Trophoblast cell (in vitro differentiated cells and primary cell): ENCODE results near the gene DLG1.

ENCODE experiments used
- DNase-seq, 2 donors: peaks; one replicate each; pipeline ENCODE4 v3.0.0-alpha.2; 2016
- H2AFZ ChIP-seq: 2 replicates; pipeline ENCODE4 v1.6.1; 2013; ENCODE audit warnings: low read length, moderate library complexity, mild to moderate bottlenecking; ENCODE audit not compliant: insufficient read depth, poor library complexity
- H2AK5ac ChIP-seq: 2 replicates; pipeline ENCODE4 v1.6.1; 2013; ENCODE audit warnings: mild to moderate bottlenecking, low read length
- H2BK120ac ChIP-seq: 2 replicates; pipeline ENCODE4 v1.6.1; 2013; ENCODE audit warnings: low read length, mild to moderate bottlenecking, moderate library complexity; ENCODE audit not compliant: insufficient read depth, poor library complexity
- H2BK12ac ChIP-seq: 2 replicates; pipeline ENCODE4 v1.6.1; 2013; ENCODE audit warnings: mild to moderate bottlenecking, low read length, moderate library complexity
- H2BK5ac ChIP-seq: 2 replicates; pipeline ENCODE4 v1.6.1; 2013; ENCODE audit warnings: low read length, low read depth, moderate library complexity, mild to moderate bottlenecking; ENCODE audit not compliant: poor library complexity
- H3K14ac ChIP-seq: 2 replicates; pipeline ENCODE4 v1.6.1; 2013; ENCODE audit warnings: mild to moderate bottlenecking, low read length
- H3K18ac ChIP-seq: 2 replicates; pipeline ENCODE4 v1.6.1; 2013; ENCODE audit warnings: mild to moderate bottlenecking, low read length
- H3K23ac ChIP-seq: 2 replicates; pipeline ENCODE4 v1.6.1; 2013; ENCODE audit warnings: low read length
- H3K27ac ChIP-seq: 2 replicates; pipeline ENCODE4 v1.5.1; 2013; ENCODE audit warnings: low read depth, mild to moderate bottlenecking, inconsistent platforms, low read length, moderate library complexity
- H3K27me3 ChIP-seq: 2 replicates; pipeline ENCODE4 v1.6.1; 2013; ENCODE audit warnings: inconsistent platforms, mild to moderate bottlenecking, low read length, moderate library complexity; ENCODE audit not compliant: insufficient read depth
- H3K36me3 ChIP-seq, 2 experiments: 1 replicate in 1 of 2; 2 replicates in 1 of 2; pipeline ENCODE4 v1.6.1; 2013; ENCODE audit warnings: low read length in 2 of 2, mild to moderate bottlenecking in 2 of 2, moderate library complexity in 1 of 2; ENCODE audit not compliant: insufficient read depth in 2 of 2, control insufficient read depth in 1 of 2
- H3K4ac ChIP-seq: 2 replicates; pipeline ENCODE4 v1.6.1; 2013; ENCODE audit warnings: low read depth, mild to moderate bottlenecking, low read length, moderate library complexity
- H3K4me1 ChIP-seq, 2 experiments: 1 replicate in 1 of 2; 2 replicates in 1 of 2; pipeline ENCODE4 v1.6.1; 2013; ENCODE audit warnings: low read length in 2 of 2, mild to moderate bottlenecking in 2 of 2, moderate library complexity in 1 of 2; ENCODE audit not compliant: insufficient read depth in 2 of 2, control insufficient read depth in 1 of 2
- H3K4me2 ChIP-seq: 2 replicates; pipeline ENCODE4 v1.6.1; 2013; ENCODE audit warnings: inconsistent platforms, mild to moderate bottlenecking, low read length, moderate library complexity
- H3K4me3 ChIP-seq: 2 replicates; pipeline ENCODE4 v1.5.1; 2013; ENCODE audit warnings: mild to moderate bottlenecking, low read depth, low read length, inconsistent platforms
- H3K79me1 ChIP-seq: one replicate; pipeline ENCODE4 v1.6.1; 2013; ENCODE audit warnings: low read length
- H3K79me2 ChIP-seq: 2 replicates; pipeline ENCODE4 v1.6.1; 2013; ENCODE audit warnings: low read length, mild to moderate bottlenecking; ENCODE audit not compliant: control insufficient read depth, insufficient read depth, poor library complexity
- H3K9ac ChIP-seq: 2 replicates; pipeline ENCODE4 v1.6.1; 2013; ENCODE audit warnings: mild to moderate bottlenecking, low read length
- H3K9me3 ChIP-seq: 2 replicates; pipeline ENCODE4 v1.6.1; 2013; ENCODE audit warnings: low read depth, mild to moderate bottlenecking, control low read depth, inconsistent platforms, low read length; ENCODE audit not compliant: insufficient read depth
- H4K12ac ChIP-seq: 2 replicates; pipeline ENCODE4 v1.6.1; 2013; ENCODE audit warnings: low read depth, mild to moderate bottlenecking, low read length, moderate library complexity
- H4K8ac ChIP-seq: 2 replicates; pipeline ENCODE4 v1.6.1; 2013; ENCODE audit warnings: low read depth, mild to moderate bottlenecking, low read length, moderate library complexity
- H4K91ac ChIP-seq: one replicate; pipeline ENCODE4 v1.6.1; 2013; ENCODE audit warnings: low read depth, mild to moderate bottlenecking, low read length, moderate library complexity
- whole genome bisulfite sequencing: extraction: QIAGEN DNeasy Blood & Tissue Kit; methylation state at CpG from one replicate; pipeline ENCODE4 v1.1.7; 2013; ENCODE audit warnings: missing lambda C conversion rate; ENCODE audit not compliant: insufficient read length, insufficient coverage; ENCODE audit errors: extremely low coverage; 5-methylcytosine and 5-hydroxymethylcytosine counted together

DLG1 gene

GRCh38 chr3:197167549-197167948 is 130.9 kb downstream of the DLG1 start:
- Histone ChIP-seq H3K4me2 (no peak overlapping the region), H3K79me1 (no peaks in the 10 kb centered on the region), H3K14ac (no peak overlapping the region), H2BK12ac (no peak overlapping the region), H3K18ac (no peak overlapping the region), H3K79me2 (no peaks in the 10 kb centered on the region), H4K12ac (no peak overlapping the region), H3K27ac (no peak overlapping the region), H3K23ac (no peak overlapping the region), H3K27me3 (no peaks in the 10 kb centered on the region), H3K9ac (no peak overlapping the region), H2BK120ac (no peak overlapping the region), H3K36me3 (peaks cover 0 to 3% of the 10 kb centered on the region in 2 experiments), H3K4me1 (no peaks in the 10 kb centered on the region), H4K8ac (no peak overlapping the region), H3K9me3 (no peaks in the 10 kb centered on the region), H3K4ac (no peak overlapping the region), H2AFZ (no peak overlapping the region), H2AK5ac (no peak overlapping the region), H3K4me3 (no peak overlapping the region), H2BK5ac (no peak overlapping the region), H4K91ac (no peak overlapping the region)
- DNase-seq, result no peak
- no CpG with 5 or more reads among the region's 2 CpGs for WGBS

- H3K14ac ChIP-seq, result no peak overlapping the region
- H3K23ac ChIP-seq, result no peak overlapping the region
- H3K4me3 ChIP-seq, result no peak overlapping the region
- no peak overlapping the region for H4K12ac ChIP-seq
- no peak overlapping the region for H3K4ac ChIP-seq
- H3K27me3 ChIP-seq, result no peaks in the 10 kb centered on the region
- H3K18ac ChIP-seq, result no peak overlapping the region
- no peak overlapping the region for H2BK5ac ChIP-seq
- WGBS, result no CpG with 5 or more reads among the region's 6 CpGs
- no peak overlapping the region for H2AFZ ChIP-seq
- H4K8ac ChIP-seq, result no peak overlapping the region
- no peaks in the 10 kb centered on the region for H3K4me1 ChIP-seq
- peaks cover 0 to 3% of the 10 kb centered on the region in 2 experiments for H3K36me3 ChIP-seq
- no peak overlapping the region for H2BK120ac ChIP-seq
- no peak for DNase-seq
- no peak overlapping the region for H2BK12ac ChIP-seq
- no peaks in the 10 kb centered on the region for H3K79me1 ChIP-seq
- no peaks in the 10 kb centered on the region for H3K9me3 ChIP-seq
- no peak overlapping the region for H3K27ac ChIP-seq
- no peak overlapping the region for H3K9ac ChIP-seq
- no peak overlapping the region for H3K4me2 ChIP-seq
- H4K91ac ChIP-seq, result no peak overlapping the region
- H2AK5ac ChIP-seq, result no peak overlapping the region
- H3K79me2 ChIP-seq, result no peaks in the 10 kb centered on the region
These were observed 132.5 kb downstream of the DLG1 start for GRCh38 chr3:197165890-197166289.

- Histone ChIP-seq H3K9me3 (no peaks in the 10 kb centered on the region), H2AFZ (no peak overlapping the region), H3K79me2 (no peaks in the 10 kb centered on the region), H3K27ac (no peak overlapping the region), H3K27me3 (no peaks in the 10 kb centered on the region), H3K4me3 (no peak overlapping the region), H2BK5ac (no peak overlapping the region), H3K14ac (no peak overlapping the region), H2AK5ac (no peak overlapping the region), H3K4me2 (no peak overlapping the region), H3K4ac (no peak overlapping the region), H4K12ac (no peak overlapping the region), H3K36me3 (no peaks in the 10 kb centered on the region), H3K23ac (no peak overlapping the region), H3K79me1 (no peaks in the 10 kb centered on the region), H4K8ac (no peak overlapping the region), H2BK12ac (no peak overlapping the region), H2BK120ac (no peak overlapping the region), H3K4me1 (no peaks in the 10 kb centered on the region), H3K9ac (no peak overlapping the region), H4K91ac (no peak overlapping the region), H3K18ac (no peak overlapping the region)
- no CpG with 5 or more reads among the region's 1 CpG for WGBS
- no peak for DNase-seq
These were observed 143.4 kb downstream of the DLG1 start for GRCh38 chr3:197155046-197155445.

GRCh38 chr3:197151580-197151979 is 146.8 kb downstream of the DLG1 start:
- no peak overlapping the region for H2BK120ac ChIP-seq
- no peak overlapping the region for H2AFZ ChIP-seq
- no peaks in the 10 kb centered on the region for H3K27me3 ChIP-seq
- no peaks in the 10 kb centered on the region for H3K4me1 ChIP-seq
- no peak overlapping the region for H3K18ac ChIP-seq
- no peaks in the 10 kb centered on the region for H3K79me1 ChIP-seq
- no peak overlapping the region for H3K4me2 ChIP-seq
- no peak overlapping the region for H4K91ac ChIP-seq
- H3K79me2 ChIP-seq, result no peaks in the 10 kb centered on the region
- H2BK5ac ChIP-seq, result no peak overlapping the region
- H4K8ac ChIP-seq, result no peak overlapping the region
- H2BK12ac ChIP-seq, result no peak overlapping the region
- no peak overlapping the region for H3K27ac ChIP-seq
- H3K4me3 ChIP-seq, result no peak overlapping the region
- WGBS, result no CpG with 5 or more reads among the region's 1 CpG
- no peaks in the 10 kb centered on the region for H3K9me3 ChIP-seq
- no peaks in the 10 kb centered on the region for H3K36me3 ChIP-seq
- no peak overlapping the region for H3K4ac ChIP-seq
- H3K14ac ChIP-seq, result no peak overlapping the region
- peak in 1 of 2 donors; percentile 40 for DNase-seq
- H2AK5ac ChIP-seq, result no peak overlapping the region
- no peak overlapping the region for H3K9ac ChIP-seq
- H4K12ac ChIP-seq, result no peak overlapping the region
- H3K23ac ChIP-seq, result no peak overlapping the region
